ENCODE measurements around the gene TAB2. TPM values are rescaled to one million over a fixed set of nuclear protein-coding genes. Genes with fewer than 3 reads are reported as not detected.

Gene TAB2
- total RNA-seq, 1 donor from 2014 or later, result 69.0 TPM

- H3K36me3 Mint-ChIP-seq (ENCODE audit: low read depth), result no peaks in the 10 kb centered on the region
- POLR2A ChIA-PET, result no interaction called here
- no peaks in the 10 kb centered on the region for H3K4me1 Mint-ChIP-seq
- TF ChIP-seq, protein P1, sequence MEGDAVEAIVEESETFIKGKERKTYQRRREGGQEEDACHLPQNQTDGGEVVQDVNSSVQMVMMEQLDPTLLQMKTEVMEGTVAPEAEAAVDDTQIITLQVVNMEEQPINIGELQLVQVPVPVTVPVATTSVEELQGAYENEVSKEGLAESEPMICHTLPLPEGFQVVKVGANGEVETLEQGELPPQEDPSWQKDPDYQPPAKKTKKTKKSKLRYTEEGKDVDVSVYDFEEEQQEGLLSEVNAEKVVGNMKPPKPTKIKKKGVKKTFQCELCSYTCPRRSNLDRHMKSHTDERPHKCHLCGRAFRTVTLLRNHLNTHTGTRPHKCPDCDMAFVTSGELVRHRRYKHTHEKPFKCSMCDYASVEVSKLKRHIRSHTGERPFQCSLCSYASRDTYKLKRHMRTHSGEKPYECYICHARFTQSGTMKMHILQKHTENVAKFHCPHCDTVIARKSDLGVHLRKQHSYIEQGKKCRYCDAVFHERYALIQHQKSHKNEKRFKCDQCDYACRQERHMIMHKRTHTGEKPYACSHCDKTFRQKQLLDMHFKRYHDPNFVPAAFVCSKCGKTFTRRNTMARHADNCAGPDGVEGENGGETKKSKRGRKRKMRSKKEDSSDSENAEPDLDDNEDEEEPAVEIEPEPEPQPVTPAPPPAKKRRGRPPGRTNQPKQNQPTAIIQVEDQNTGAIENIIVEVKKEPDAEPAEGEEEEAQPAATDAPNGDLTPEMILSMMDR (IDR thresholded peaks at IDR 0.05), result no peak
- H3K9me3 Mint-ChIP-seq, result no peaks in the 10 kb centered on the region
- intact Hi-C loops (cut with micrococcal nuclease), result no loop called here
- CTCF ChIA-PET, result no interaction called here
- H3K27me3 Mint-ChIP-seq, result no peaks in the 10 kb centered on the region
- DNase-seq (no peak), ATAC-seq (ENCODE audit: low read depth) (no peak)
- no peak overlapping the region for H3K4me3 Mint-ChIP-seq
- no peak overlapping the region for H3K27ac Mint-ChIP-seq
Measured at GRCh38 chr6:149293244-149293643, 24.3 kb upstream of the TAB2 start.

GRCh38 chr6:149300563-149300962 is 16.9 kb upstream of the TAB2 start:
- ChIA-PET CTCF (no interaction called here), POLR2A (interaction anchor here (0.6 to 1.4 kb wide), 2 partner anchors 17 to 350 kb away, joined by 3 to 4 read pairs; partner anchors contain the start of gene TAB2)
- Mint-ChIP-seq H3K27me3 (no peaks in the 10 kb centered on the region), H3K4me3 (no peak overlapping the region), H3K4me1 (no peaks in the 10 kb centered on the region), H3K9me3 (no peaks in the 10 kb centered on the region), H3K27ac (no peak overlapping the region), H3K36me3 (ENCODE audit: low read depth) (no peaks in the 10 kb centered on the region)
- ATAC-seq (ENCODE audit: low read depth) (no peak), DNase-seq (no peak)
- TF ChIP-seq, protein P1 (IDR thresholded peaks at IDR 0.05), result no peak
- intact Hi-C loops (cut with micrococcal nuclease), result no loop called here

DNA sequence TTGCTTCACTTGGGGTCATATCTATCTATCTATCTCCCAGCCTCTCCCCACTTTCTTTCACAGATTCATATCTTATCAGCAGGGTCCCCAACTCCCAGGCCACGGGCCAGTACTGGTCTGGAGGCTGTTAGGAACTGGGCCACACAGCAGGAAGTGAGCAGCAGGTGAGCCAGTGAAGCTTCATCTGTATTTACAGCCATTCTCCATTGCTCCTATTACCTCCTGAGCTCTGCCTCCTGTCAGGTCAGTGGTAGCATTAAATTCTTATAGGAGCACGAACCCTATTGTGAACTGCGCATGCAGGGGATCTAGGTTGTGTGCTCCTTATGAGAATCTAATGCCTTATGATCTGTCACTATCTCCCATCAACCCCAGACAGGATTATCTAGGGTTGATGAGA is 14.8 kb upstream of the TAB2 start:
- H3K36me3 Mint-ChIP-seq (ENCODE audit: low read depth), result no peaks in the 10 kb centered on the region
- intact Hi-C loops (cut with micrococcal nuclease), result no loop called here
- no peak overlapping the region for H3K4me3 Mint-ChIP-seq
- ATAC-seq (ENCODE audit: low read depth), result no peak
- no peaks in the 10 kb centered on the region for H3K9me3 Mint-ChIP-seq
- ChIA-PET POLR2A (no interaction called here), CTCF (no interaction called here)
- H3K27ac Mint-ChIP-seq, result no peak overlapping the region
- DNase-seq, result no peak
- TF ChIP-seq, protein P1 (IDR thresholded peaks at IDR 0.05), result no peak
- no peaks in the 10 kb centered on the region for H3K27me3 Mint-ChIP-seq
- H3K4me1 Mint-ChIP-seq, result no peaks in the 10 kb centered on the region

DNA sequence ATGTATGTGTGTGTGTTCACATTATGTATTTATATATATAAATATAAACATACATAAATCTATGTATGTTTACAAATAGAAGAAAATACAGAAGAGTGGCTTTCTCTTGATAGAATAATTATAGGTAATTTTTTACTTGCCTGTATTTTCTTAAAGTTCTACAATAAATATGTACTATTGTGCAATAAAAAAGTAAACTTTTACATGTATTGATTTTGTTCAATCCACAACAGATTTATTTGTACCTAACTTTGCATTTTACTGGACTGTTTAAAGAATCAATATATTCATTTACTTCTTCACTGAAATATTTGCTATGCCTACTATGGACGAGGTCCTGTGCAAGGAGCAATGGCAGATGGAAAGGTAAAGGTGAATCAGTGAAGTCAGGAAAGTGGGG is 14.0 kb upstream of the TAB2 start:
- no peak for ATAC-seq (ENCODE audit: low read depth)
- intact Hi-C loops (cut with micrococcal nuclease), result no loop called here
- no peaks in the 10 kb centered on the region for H3K27me3 Mint-ChIP-seq
- ChIA-PET POLR2A (no interaction called here), CTCF (no interaction called here)
- no peak for DNase-seq
- TF ChIP-seq, protein P1 (IDR thresholded peaks at IDR 0.05), result no peak
- no peaks in the 10 kb centered on the region for H3K4me1 Mint-ChIP-seq
- H3K27ac Mint-ChIP-seq, result no peak overlapping the region
- H3K4me3 Mint-ChIP-seq, result no peak overlapping the region
- H3K9me3 Mint-ChIP-seq, result no peaks in the 10 kb centered on the region
- H3K36me3 Mint-ChIP-seq (ENCODE audit: low read depth), result no peaks in the 10 kb centered on the region

- intact Hi-C loops (cut with micrococcal nuclease), result no loop called here
- Mint-ChIP-seq H3K27ac (no peak overlapping the region), H3K9me3 (no peaks in the 10 kb centered on the region), H3K4me3 (no peak overlapping the region), H3K27me3 (no peaks in the 10 kb centered on the region), H3K4me1 (no peaks in the 10 kb centered on the region), H3K36me3 (ENCODE audit: low read depth) (no peaks in the 10 kb centered on the region)
- ChIA-PET POLR2A (interaction anchor here (0.6 kb wide), 1 partner anchor 12 kb away, joined by 3 read pairs; the partner anchor contains the start of gene TAB2), CTCF (no interaction called here)
- ATAC-seq (ENCODE audit: low read depth) (no peak), DNase-seq (no peak)
- TF ChIP-seq, protein P1 (IDR thresholded peaks at IDR 0.05), result no peak
Measured at GRCh38 chr6:149305372-149305771, 12.1 kb upstream of the TAB2 start.
